ENCODE data around the gene RAB40B. TPM values are rescaled to one million over a fixed set of nuclear protein-coding genes. Genes with fewer than 3 reads are reported as not detected.

RAB40B gene
- polyA plus RNA-seq, 2 of the 4 experiments (the other 2 are of a cell fraction), result 5.6 to 9.4 TPM

DNA sequence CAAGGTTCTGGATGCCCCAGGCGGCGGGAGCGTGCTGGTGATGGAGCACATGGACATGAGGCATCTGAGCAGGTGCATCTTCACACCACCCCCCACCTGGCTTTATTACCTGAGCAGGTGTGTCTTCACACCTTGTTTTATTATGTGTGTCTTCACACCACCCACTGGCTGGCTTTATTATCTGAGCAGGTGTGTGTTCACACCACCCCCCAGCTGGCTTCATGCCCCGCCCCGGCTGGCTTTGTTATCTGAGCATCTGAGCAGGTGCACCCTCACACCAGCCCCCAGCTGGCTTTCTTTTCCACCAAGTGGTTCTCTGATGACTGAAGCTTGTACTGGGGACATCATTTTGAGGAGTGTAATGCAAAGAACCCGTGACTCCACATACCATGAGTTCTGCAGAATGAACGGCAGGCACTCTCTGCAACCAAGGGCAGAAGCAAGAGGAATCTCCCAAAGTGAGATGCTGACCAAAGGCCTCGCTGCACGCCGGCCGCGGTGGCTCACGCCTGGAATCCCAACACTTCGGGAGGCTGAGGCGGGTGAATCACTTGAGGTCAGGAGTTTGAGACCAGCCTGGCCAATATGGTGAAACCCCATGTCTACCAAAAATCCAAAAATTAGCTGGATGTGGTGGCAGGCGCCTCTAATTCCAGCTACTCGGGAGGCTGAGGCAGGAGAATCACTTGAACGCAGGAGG is 20.6 kb upstream of the RAB40B start:
- ChIA-PET CTCF (interaction anchor here (1.0 kb wide), 1 partner anchor 10 kb away, joined by 3 read pairs; no protein-coding TSS in a partner anchor), POLR2A (no interaction called here)
- WGBS (ENCODE audit: missing lambda C conversion rate), result 94% methylated on average over 18 of the region's 18 CpGs
- Histone ChIP-seq H3K4me2 (no peak overlapping the region), H3K27ac (no peak overlapping the region), H3K4me3 (no peak overlapping the region), H3K4me1 (peaks cover 10% of the 10 kb centered on the region), H3K9me3 (no peaks in the 10 kb centered on the region)
- DNase-seq (ENCODE audit: low read depth in 1 of 2, low spot score in 1 of 2) (no peak), ATAC-seq (no peak), FAIRE-seq (no peak)
- TF ChIP-seq RNF2 (IDR thresholded peaks at IDR 0.05; ENCODE audit: borderline replicate concordance, low read depth) (no peak), PHF8 (IDR thresholded peaks at IDR 0.05; ENCODE audit: borderline replicate concordance, low read depth) (no peak), RCOR1 (IDR thresholded peaks at IDR 0.05; ENCODE audit: low read depth, low read length) (no peak), NR3C1 (IDR thresholded peaks at IDR 0.05) (no peak), HEYL (CRISPR knock-in tag; IDR thresholded peaks at IDR 0.05) (no peak), ZNF302 (CRISPR knock-in tag; IDR thresholded peaks at IDR 0.05) (no peak), CBX2 (IDR thresholded peaks at IDR 0.05; ENCODE audit: borderline replicate concordance, low read depth) (no peak), NFE2L2 (conservative IDR thresholded peaks at IDR 0.05; ENCODE audit: low read length) (no peak), CHD2 (IDR thresholded peaks at IDR 0.05; ENCODE audit: low read length, partially characterized antibody) (no peak), SMC3 (IDR thresholded peaks at IDR 0.05) (no peak), ZFP36 (IDR thresholded peaks at IDR 0.05; ENCODE audit: borderline replicate concordance, partially characterized antibody) (no peak), EHF (CRISPR knock-in tag; IDR thresholded peaks at IDR 0.05) (no peak), EHMT2 (IDR thresholded peaks at IDR 0.05; ENCODE audit: low read depth) (no peak), FOSB (CRISPR knock-in tag; IDR thresholded peaks at IDR 0.05) (no peak), GATA3 (IDR thresholded peaks at IDR 0.05; ENCODE audit: borderline replicate concordance) (no peak), SREBF2 (IDR thresholded peaks at IDR 0.05) (no peak)
- TF ChIP-seq, protein P1, sequence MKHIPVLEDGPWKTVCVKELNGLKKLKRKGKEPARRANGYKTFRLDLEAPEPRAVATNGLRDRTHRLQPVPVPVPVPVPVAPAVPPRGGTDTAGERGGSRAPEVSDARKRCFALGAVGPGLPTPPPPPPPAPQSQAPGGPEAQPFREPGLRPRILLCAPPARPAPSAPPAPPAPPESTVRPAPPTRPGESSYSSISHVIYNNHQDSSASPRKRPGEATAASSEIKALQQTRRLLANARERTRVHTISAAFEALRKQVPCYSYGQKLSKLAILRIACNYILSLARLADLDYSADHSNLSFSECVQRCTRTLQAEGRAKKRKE (CRISPR knock-in tag; IDR thresholded peaks at IDR 0.05; ENCODE audit: low read depth), result no peak
- TF ChIP-seq, protein P2, sequence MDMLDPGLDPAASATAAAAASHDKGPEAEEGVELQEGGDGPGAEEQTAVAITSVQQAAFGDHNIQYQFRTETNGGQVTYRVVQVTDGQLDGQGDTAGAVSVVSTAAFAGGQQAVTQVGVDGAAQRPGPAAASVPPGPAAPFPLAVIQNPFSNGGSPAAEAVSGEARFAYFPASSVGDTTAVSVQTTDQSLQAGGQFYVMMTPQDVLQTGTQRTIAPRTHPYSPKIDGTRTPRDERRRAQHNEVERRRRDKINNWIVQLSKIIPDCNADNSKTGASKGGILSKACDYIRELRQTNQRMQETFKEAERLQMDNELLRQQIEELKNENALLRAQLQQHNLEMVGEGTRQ (IDR thresholded peaks at IDR 0.05), result no peak

DNA sequence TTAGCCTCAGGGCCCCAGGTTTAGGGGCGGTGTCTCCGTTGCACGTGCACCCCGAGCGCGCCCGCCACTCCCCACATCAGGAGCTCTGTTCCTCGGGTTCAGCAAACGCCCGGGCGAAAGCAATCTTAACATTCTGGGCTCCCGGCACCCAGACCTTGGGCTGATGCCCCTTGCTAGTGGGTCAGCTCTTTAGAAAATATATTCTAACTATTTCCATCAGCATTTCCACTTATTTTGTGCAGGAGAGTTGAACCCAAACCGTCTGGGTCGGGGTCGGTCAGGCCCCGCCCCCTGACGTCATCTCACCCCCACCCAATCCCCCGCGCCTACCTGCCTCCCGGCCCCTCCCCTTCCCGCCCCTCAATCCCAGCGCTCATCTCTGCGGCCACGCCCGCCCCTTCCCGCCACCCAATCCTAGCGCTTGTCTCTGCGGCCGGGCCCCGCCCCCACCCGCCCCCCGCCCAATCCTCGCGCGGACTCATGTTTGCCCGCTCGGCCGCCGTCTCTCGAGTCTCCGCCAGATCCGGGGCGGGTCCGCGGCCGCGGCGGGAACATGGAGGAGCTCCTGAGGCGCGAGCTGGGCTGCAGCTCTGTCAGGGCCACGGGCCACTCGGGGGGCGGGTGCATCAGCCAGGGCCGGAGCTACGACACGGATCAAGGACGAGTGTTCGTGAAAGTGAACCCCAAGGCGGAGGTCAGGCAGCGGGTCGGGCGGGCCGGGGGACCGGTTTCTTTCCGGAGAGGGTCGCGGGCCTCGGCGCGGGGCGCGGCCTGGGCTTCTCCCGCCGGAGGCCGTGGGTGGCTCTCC is 17.9 kb upstream of the RAB40B start, which contains the start of gene FN3KRP:
FN3KRP (plus strand) TSS at position 504 of the 808 bp plus-strand sequence; CDS start at position 554, 50 bp downstream.
- CTCF ChIA-PET, result interaction anchor here (0.5 to 2.9 kb wide), 9 partner anchors 9 to 85 kb away, joined by 3 to 13 read pairs (median 3); no protein-coding TSS in a partner anchor
- H3K4me3 ChIP-seq, result peak within 1 kb of the TSS; percentile 76
- H3K27ac ChIP-seq, result peak within 1 kb of the TSS; percentile 70 to 87
- peaks cover 10% of the 10 kb centered on the region for H3K4me1 ChIP-seq
- FAIRE-seq (no peak), ATAC-seq (peak; percentile 85 to 92), DNase-seq (ENCODE audit: low read depth in 1 of 2, low spot score in 1 of 2) (peak; percentile 96 to 99)
- POLR2A ChIA-PET, result interaction anchor here (0.6 to 1.8 kb wide), 5 partner anchors 17 to 216 kb away, joined by 3 to 5 read pairs (median 3); partner anchors contain the start of gene FN3K
- peak within 1 kb of the TSS; percentile 76 for H3K4me2 ChIP-seq
- 4% methylated on average over 25 of the region's 75 CpGs for WGBS (ENCODE audit: missing lambda C conversion rate)
- no peaks in the 10 kb centered on the region for H3K9me3 ChIP-seq
- TF ChIP-seq NR3C1 (IDR thresholded peaks at IDR 0.05) (no peak), ZFP36 (IDR thresholded peaks at IDR 0.05; ENCODE audit: borderline replicate concordance, partially characterized antibody) (no peak), MAFK (IDR thresholded peaks at IDR 0.05; ENCODE audit: partially characterized antibody) (no peak), EP300 (IDR thresholded peaks at IDR 0.05) (no peak), KDM5A (IDR thresholded peaks at IDR 0.05) (peak; percentile 76), RFX5 (IDR thresholded peaks at IDR 0.05) (no peak), NPAS2 (CRISPR knock-in tag; IDR thresholded peaks at IDR 0.05; ENCODE audit: borderline replicate concordance) (no peak), SMC3 (IDR thresholded peaks at IDR 0.05) (no peak), POLR2A (IDR thresholded peaks at IDR 0.05; ENCODE audit: low read length) (peak; percentile 79), BHLHE40 (IDR thresholded peaks at IDR 0.05; ENCODE audit: low read depth, low read length) (peak; percentile 47; the same call in 1 of the 2 replicates), ZNF302 (CRISPR knock-in tag; IDR thresholded peaks at IDR 0.05) (no peak)
- TF ChIP-seq, protein P3, sequence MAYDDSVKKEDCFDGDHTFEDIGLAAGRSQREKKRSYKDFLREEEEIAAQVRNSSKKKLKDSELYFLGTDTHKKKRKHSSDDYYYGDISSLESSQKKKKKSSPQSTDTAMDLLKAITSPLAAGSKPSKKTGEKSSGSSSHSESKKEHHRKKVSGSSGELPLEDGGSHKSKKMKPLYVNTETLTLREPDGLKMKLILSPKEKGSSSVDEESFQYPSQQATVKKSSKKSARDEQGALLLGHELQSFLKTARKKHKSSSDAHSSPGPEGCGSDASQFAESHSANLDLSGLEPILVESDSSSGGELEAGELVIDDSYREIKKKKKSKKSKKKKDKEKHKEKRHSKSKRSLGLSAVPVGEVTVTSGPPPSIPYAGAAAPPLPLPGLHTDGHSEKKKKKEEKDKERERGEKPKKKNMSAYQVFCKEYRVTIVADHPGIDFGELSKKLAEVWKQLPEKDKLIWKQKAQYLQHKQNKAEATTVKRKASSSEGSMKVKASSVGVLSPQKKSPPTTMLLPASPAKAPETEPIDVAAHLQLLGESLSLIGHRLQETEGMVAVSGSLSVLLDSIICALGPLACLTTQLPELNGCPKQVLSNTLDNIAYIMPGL (CRISPR knock-in tag; IDR thresholded peaks at IDR 0.05; ENCODE audit: borderline replicate concordance), result no peak
- TF ChIP-seq, protein P4, sequence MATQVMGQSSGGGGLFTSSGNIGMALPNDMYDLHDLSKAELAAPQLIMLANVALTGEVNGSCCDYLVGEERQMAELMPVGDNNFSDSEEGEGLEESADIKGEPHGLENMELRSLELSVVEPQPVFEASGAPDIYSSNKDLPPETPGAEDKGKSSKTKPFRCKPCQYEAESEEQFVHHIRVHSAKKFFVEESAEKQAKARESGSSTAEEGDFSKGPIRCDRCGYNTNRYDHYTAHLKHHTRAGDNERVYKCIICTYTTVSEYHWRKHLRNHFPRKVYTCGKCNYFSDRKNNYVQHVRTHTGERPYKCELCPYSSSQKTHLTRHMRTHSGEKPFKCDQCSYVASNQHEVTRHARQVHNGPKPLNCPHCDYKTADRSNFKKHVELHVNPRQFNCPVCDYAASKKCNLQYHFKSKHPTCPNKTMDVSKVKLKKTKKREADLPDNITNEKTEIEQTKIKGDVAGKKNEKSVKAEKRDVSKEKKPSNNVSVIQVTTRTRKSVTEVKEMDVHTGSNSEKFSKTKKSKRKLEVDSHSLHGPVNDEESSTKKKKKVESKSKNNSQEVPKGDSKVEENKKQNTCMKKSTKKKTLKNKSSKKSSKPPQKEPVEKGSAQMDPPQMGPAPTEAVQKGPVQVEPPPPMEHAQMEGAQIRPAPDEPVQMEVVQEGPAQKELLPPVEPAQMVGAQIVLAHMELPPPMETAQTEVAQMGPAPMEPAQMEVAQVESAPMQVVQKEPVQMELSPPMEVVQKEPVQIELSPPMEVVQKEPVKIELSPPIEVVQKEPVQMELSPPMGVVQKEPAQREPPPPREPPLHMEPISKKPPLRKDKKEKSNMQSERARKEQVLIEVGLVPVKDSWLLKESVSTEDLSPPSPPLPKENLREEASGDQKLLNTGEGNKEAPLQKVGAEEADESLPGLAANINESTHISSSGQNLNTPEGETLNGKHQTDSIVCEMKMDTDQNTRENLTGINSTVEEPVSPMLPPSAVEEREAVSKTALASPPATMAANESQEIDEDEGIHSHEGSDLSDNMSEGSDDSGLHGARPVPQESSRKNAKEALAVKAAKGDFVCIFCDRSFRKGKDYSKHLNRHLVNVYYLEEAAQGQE (IDR thresholded peaks at IDR 0.05), result no peak
- TF ChIP-seq, protein P5, sequence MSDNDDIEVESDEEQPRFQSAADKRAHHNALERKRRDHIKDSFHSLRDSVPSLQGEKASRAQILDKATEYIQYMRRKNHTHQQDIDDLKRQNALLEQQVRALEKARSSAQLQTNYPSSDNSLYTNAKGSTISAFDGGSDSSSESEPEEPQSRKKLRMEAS (IDR thresholded peaks at IDR 0.05), result peak; percentile 64
- TF ChIP-seq, protein P6, sequence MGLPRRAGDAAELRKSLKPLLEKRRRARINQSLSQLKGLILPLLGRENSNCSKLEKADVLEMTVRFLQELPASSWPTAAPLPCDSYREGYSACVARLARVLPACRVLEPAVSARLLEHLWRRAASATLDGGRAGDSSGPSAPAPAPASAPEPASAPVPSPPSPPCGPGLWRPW (IDR thresholded peaks at IDR 0.05), result no peak
